Neural progenitor cell (in vitro differentiated cells): ENCODE results near the gene PPARGC1A.

Source experiments
- CTCF ChIP-seq: fragments of 200-600 bp; sonication (generic); IDR thresholded peaks from 2 replicates; pipeline ENCODE4 v1.5.1; 2017; ENCODE audit warnings: antibody characterized with exemption, mild to moderate bottlenecking
- EZH2phosphoT487 ChIP-seq: fragments of 200-600 bp; sonication (generic); IDR thresholded peaks from 2 replicates; pipeline ENCODE4 v1.6.1; 2017; ENCODE audit warnings: antibody characterized with exemption

DNA sequence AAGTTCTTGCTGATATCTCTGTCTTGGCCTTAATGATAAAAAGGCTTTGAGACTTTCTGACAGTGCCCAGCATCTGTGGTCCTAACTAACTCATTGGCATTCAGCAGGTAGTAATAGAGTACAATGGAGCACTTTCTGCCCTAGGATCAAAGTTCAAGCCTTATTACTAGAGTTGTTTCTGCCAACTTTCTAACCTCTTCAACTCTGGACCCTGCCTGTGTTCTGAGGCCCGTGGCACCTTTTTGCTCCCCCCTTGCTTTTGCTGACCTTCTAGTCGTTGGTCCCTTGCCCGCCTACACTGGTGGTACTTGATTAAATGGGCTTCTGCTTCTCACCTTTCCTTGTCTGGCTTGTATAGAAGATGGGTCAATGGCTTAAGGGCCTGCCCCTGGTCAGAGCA lies 126.3 kb downstream of the PPARGC1A start:
- no peak for TF ChIP-seq CTCF
- TF ChIP-seq EZH2phosphoT487, result no peak
